ENCODE measurements around the gene UQCR11.

DNA sequence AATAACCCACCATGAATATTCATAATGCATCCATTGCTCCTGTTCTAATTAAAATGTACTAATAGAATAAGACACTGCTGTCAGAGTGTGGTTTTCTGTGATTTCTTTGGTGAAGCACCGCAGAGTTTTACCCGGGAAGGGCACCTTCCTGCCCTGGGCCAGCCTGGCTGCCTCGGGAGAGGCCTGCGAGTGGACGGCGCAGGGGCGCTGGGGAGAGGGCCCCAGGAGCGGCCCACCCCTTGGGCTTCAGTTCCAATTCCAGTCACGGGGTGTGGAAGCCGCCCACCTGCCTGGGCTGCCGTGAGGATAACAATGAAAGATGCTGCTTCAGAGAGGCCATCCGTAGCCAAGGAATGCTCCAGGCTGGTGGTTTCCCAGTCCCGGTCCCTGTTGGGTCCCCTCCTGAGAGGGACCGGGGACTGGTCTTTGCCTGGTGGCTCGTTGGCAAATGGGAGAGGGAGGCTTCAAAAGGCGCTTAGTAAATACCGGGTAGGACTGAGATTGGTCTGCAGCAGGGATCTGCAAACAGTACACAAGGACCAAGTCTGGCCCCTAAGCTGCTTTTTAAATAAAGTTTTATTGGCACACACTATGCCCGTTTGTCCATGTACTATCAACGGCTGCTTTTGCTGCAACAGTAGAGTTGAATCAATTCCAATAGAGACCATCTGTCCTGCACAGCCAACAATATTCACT lies 29.1 kb upstream of the UQCR11 start:
- TF ChIP-seq POLR2A (IDR thresholded peaks at IDR 0.05) = no peak
- TF ChIP-seq, protein P1, sequence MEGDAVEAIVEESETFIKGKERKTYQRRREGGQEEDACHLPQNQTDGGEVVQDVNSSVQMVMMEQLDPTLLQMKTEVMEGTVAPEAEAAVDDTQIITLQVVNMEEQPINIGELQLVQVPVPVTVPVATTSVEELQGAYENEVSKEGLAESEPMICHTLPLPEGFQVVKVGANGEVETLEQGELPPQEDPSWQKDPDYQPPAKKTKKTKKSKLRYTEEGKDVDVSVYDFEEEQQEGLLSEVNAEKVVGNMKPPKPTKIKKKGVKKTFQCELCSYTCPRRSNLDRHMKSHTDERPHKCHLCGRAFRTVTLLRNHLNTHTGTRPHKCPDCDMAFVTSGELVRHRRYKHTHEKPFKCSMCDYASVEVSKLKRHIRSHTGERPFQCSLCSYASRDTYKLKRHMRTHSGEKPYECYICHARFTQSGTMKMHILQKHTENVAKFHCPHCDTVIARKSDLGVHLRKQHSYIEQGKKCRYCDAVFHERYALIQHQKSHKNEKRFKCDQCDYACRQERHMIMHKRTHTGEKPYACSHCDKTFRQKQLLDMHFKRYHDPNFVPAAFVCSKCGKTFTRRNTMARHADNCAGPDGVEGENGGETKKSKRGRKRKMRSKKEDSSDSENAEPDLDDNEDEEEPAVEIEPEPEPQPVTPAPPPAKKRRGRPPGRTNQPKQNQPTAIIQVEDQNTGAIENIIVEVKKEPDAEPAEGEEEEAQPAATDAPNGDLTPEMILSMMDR (IDR thresholded peaks at IDR 0.05) = no peak
